ACHN (cell line): ENCODE results near the gene SEMA4B.
"Not testable (repeated sequence)": the region's sequence is repeated elsewhere in the genome, so short reads cannot be mapped to it uniquely, and the experiment has no call there.

Source experiments
- DNase-seq: peaks from one replicate; pipeline ENCODE4 v3.0.0-alpha.2; 2015
- in situ Hi-C: cut with HindIII; loops from 2 replicates; pipeline ENCODE4 v1.10.0; 2017; ENCODE audit warnings: low sequenced_read_pairs, low pct_ligation_motif_present, low pct_unique_long_range_greater_than_20kb

SEMA4B gene

DNA sequence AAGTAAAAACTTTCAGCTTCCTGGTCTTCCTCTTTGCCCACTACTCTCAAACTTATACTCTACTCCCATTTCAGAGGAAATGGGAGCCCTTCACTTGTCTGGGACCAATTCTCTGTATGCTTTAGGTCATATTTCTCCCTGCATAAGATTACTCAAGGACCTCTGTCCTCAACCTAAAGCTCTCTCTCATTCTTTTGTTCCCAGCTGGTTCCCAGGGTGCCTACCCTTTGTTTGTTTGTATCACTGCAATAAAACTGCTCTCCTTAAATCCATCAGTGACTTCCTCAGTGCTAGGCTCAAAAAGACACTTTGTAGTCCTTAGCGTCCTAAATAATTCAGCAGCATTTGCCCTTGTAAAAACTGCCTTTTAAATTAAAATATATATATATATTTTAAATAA lies 67.3 kb downstream of the SEMA4B start:
- in situ Hi-C loops: no loop called here
- DNase-seq: no peak

GRCh38 chr15:90270502-90271150 lies 69.5 kb downstream of the SEMA4B start:
- DNase-seq: no peak
- in situ Hi-C loops: no loop called here

DNA sequence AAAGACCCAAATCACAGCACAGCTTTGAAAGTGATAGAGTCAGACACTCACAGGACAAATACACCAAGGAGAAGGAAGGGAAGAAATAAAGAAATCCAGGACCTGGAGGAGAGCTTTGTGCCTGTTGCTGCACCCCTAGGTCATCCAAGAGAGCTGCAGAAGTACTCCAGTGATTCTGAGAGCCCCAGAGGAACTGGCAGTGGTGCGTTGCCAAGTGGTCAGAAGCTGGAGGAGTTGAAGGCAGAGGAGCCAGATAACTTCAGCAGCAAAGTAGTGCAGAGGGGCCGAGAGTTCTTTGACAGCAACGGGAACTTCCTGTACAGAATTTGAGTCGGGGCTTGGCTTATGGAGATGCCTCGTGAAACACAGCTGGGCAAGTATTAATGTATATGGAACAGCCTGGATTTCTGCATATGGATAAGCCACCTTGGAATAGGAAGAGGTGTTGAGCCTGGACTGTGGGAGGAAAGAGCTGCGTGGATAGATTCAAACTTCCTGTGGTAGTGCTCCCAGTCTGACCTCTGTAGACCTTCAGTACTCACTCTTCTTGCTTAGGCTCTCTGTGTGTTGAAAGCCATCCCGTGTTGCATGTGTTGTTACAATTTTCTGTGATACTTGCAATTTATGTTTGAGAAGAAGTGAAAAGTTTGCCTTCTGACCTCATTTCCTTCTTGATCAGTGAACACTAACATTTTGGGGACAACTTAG lies 70.5 kb downstream of the SEMA4B start:
- in situ Hi-C loops: no loop called here
- no peak for DNase-seq

GRCh38 chr15:90278467-90278866 lies 77.3 kb downstream of the SEMA4B start:
- DNase-seq, in situ Hi-C loops: not testable (repeated sequence)
